ENCODE measurements around the gene LGALS3BP. TPM values are rescaled to one million over a fixed set of nuclear protein-coding genes. Genes with fewer than 3 reads are reported as not detected.
"Not testable (repeated sequence)": the region's sequence is repeated elsewhere in the genome, so short reads cannot be mapped to it uniquely, and the experiment has no call there.

Gene LGALS3BP
- total RNA-seq, 4 donors from 2014 or later = 38.5 to 84.1 (median 45.7) TPM

DNA sequence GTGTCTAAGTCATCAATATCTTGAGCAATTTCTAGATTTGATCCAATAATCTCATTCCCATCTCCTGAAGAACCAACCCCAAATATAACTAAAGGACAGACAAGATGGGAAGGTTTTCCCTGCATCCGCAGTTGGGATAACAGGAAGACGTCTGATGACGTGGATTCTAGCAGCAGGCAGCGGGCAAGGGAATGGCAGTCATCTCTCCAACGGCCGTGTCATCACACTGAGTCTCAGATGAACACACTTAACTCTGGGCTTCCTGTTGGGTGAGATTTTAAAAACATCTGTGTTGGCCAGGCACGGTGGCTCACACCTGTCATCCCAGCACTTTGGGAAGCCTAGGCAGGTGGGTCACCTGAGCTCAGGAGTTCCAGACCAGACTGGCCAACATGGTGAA, 33.6 kb downstream of the LGALS3BP start:
- TF ChIP-seq, protein P1, sequence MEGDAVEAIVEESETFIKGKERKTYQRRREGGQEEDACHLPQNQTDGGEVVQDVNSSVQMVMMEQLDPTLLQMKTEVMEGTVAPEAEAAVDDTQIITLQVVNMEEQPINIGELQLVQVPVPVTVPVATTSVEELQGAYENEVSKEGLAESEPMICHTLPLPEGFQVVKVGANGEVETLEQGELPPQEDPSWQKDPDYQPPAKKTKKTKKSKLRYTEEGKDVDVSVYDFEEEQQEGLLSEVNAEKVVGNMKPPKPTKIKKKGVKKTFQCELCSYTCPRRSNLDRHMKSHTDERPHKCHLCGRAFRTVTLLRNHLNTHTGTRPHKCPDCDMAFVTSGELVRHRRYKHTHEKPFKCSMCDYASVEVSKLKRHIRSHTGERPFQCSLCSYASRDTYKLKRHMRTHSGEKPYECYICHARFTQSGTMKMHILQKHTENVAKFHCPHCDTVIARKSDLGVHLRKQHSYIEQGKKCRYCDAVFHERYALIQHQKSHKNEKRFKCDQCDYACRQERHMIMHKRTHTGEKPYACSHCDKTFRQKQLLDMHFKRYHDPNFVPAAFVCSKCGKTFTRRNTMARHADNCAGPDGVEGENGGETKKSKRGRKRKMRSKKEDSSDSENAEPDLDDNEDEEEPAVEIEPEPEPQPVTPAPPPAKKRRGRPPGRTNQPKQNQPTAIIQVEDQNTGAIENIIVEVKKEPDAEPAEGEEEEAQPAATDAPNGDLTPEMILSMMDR (IDR thresholded peaks at IDR 0.05) = no peak
- TF ChIP-seq POLR2A (IDR thresholded peaks at IDR 0.05) = no peak
- H3K4me3 ChIP-seq (ENCODE audit: low read depth, poor library complexity, severe bottlenecking) = no peak overlapping the region
- DNase-seq (ENCODE audit: low spot score in 2 of 2) = no peak
- 74 to 83% methylated on average over 7 of the region's 7 CpGs for WGBS, 2 donors
- intact Hi-C loops (cut with DNase I; ENCODE audit: low total_unique reads) = no loop called here

DNA sequence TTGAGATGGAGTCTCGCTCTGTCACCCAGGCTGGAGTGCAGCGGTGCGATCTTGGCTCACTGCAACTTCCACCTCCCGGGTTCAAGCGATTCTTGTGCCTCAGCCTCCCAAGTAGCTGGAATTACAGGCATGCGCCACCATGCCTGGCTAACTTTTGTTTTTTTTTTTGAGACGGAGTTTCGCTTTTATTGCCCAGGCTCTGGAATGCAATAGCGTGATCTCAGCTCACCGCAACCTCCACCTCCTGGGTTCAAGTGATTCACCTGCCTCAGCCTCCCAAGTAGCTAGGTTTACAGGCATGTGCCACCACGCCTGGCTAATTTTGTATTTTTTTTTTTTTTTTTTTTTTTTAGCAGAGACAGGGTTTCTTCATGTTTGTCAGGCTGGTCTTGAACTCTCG, 34.3 kb downstream of the LGALS3BP start:
- DNase-seq (ENCODE audit: low spot score in 2 of 2); H3K4me3 ChIP-seq (ENCODE audit: low read depth, poor library complexity, severe bottlenecking); intact Hi-C loops (cut with DNase I; ENCODE audit: low total_unique reads): not testable (repeated sequence)
- WGBS, 2 donors = 90 to 93% methylated on average over 12 of the region's 12 CpGs

DNA sequence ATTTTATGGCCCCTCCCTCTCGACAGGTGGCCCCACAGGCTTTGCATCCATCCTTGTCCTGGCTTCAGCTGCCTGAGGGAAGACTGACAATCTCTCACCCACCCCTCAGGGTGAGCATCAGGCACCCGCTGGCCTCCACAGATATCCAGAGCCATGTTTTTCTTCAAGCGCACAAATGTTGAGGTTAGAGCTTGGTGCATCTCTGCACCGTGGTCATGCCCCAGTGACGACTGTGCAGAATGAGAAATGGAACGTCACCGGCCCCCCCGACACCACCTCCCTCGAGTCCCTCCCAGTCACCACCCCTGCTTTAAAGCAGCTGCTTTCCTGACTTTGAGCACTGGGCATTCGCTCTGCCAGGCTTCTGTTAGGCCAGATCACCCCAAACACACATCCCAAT, 34.8 kb downstream of the LGALS3BP start:
- no peak for DNase-seq (ENCODE audit: low spot score in 2 of 2)
- no peak for TF ChIP-seq POLR2A (IDR thresholded peaks at IDR 0.05)
- 77 to 78% methylated on average over 10 of the region's 10 CpGs for WGBS, 2 donors
- intact Hi-C loops (cut with DNase I; ENCODE audit: low total_unique reads) = no loop called here
- H3K4me3 ChIP-seq (ENCODE audit: low read depth, poor library complexity, severe bottlenecking) = no peak overlapping the region

DNA sequence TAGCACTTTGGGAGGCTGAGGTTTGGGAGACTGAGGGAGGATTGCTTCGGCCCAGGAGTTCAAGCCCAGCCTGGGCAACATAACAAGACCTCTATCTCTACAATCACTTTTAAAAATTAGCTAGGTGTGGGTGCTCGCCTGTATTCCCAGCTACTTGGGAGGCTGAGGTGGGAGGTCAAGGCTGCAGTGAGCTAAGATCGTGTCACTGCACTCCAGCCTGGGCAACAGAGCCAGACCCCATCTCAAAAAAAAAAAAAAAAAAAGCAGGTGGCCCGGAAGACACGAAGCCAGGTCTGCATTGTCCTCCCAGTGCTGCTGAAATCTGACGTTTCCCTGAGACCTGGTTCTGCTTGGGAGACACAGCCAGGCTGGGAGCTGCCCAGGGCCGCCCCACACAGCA, 35.7 kb downstream of the LGALS3BP start:
- 80 to 89% methylated on average over 7 of the region's 7 CpGs for WGBS, 2 donors
- TF ChIP-seq, protein P1 (IDR thresholded peaks at IDR 0.05) = no peak
- no peak for TF ChIP-seq POLR2A (IDR thresholded peaks at IDR 0.05)
- intact Hi-C loops (cut with DNase I; ENCODE audit: low total_unique reads) = no loop called here

DNA sequence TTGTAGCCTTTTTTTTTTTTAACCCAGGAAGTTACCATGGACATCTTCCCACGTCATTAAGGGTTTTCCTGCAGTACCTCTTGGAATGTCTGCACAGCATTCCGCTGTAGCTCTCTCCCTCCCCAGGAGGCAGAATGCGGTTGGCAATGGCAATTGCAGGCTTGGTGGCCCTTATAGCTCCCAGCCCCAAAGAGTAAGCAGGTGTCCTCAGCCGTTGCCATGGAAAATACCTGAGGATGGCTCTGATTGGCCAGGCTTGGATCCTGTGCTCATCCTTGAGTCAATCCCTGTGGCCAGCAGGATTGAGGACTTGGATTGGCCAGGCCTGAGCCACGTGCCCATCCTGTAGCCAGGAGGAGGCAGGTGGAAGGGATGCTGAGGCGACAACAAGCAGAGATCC, 39.0 kb downstream of the LGALS3BP start:
- H3K4me3 ChIP-seq (ENCODE audit: low read depth, poor library complexity, severe bottlenecking) = no peak overlapping the region
- intact Hi-C loops (cut with DNase I; ENCODE audit: low total_unique reads) = no loop called here
- TF ChIP-seq, protein P1 (IDR thresholded peaks at IDR 0.05) = no peak
- TF ChIP-seq POLR2A (IDR thresholded peaks at IDR 0.05) = no peak
- DNase-seq (ENCODE audit: low spot score in 2 of 2) = no peak
- WGBS, 2 donors = 75 to 85% methylated on average over 6 of the region's 6 CpGs

More for the DNA sequence above, 35.7 kb downstream of the LGALS3BP start:
- no peak overlapping the region for H3K4me3 ChIP-seq (ENCODE audit: low read depth, poor library complexity, severe bottlenecking)
- DNase-seq (ENCODE audit: low spot score in 2 of 2) = no peak

DNA sequence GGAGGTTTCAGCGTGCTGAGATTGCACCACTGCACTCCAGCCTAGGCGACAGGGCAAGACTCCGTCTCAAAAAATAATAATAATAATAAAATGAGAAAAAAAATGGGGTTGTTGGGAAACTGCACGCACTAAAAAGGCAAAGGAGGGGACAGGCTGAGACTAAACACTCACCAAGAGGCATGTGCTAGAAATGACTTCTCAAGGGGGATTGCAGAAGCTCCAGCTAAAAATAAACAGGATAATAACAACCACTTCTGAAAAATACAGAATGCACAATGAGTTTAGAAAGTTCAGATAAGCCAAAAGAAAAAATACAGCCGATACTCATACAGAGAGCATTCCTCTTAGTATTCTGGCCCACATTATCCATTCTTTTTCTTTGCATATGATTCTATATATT, 39.5 kb downstream of the LGALS3BP start:
- TF ChIP-seq, protein P1 (IDR thresholded peaks at IDR 0.05) = no peak
- TF ChIP-seq POLR2A (IDR thresholded peaks at IDR 0.05) = no peak
- 81% methylated on average over 5 of the region's 5 CpGs for WGBS, 2 donors
- DNase-seq (ENCODE audit: low spot score in 2 of 2) = no peak
- intact Hi-C loops (cut with DNase I; ENCODE audit: low total_unique reads) = no loop called here
- H3K4me3 ChIP-seq (ENCODE audit: low read depth, poor library complexity, severe bottlenecking) = no peak overlapping the region

DNA sequence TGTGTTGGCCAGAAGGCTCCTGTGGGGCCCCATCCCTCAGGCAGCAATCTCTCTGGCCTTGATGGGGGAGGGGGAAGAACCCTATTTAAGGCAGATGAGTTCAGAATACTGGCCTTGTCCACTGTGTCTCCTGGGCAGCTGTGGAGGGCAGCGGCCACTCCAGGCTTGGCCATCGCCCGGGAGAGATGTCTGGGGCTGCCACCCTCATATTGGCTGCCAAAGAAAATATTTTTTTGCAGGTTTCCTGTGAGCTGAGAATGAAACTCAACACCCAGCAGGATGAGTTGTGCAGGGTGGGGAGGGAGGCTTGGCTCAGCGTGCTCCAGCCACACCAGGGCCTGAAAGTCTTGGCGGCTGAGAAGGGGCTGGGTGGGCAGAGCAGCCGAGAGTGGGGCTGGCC, 40.1 kb downstream of the LGALS3BP start:
- DNase-seq (ENCODE audit: low spot score in 2 of 2) = no peak
- TF ChIP-seq, protein P1 (IDR thresholded peaks at IDR 0.05) = no peak
- TF ChIP-seq POLR2A (IDR thresholded peaks at IDR 0.05) = no peak
- intact Hi-C loops (cut with DNase I; ENCODE audit: low total_unique reads) = no loop called here
- 74% methylated on average over 6 of the region's 6 CpGs for WGBS, 2 donors
- no peak overlapping the region for H3K4me3 ChIP-seq (ENCODE audit: low read depth, poor library complexity, severe bottlenecking)
